HG03097 (cell line): ENCODE measurements around the gene SORL1.

Experiments used
- ATAC-seq: cut with Tn5 transposase; IDR thresholded peaks from one replicate; pipeline ENCODE4 v1.9.1; 2021; ENCODE audit not compliant: unreplicated experiment, low FRiP score

The SORL1 gene

DNA sequence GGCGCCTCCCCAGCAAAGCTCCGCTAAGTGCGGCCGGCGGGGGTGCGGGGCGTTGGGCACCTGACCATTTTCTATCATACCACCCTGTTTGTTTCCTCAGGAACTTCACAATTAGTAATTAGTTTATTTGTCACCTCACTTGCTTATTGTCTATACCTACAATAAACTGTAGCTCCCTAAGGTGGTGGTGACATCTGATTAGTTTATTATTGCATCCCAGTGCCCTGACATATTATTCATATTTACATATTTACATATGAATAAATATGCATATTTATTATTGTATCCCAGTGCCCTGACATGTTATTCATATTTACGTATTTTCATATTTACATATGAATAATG, 24.7 kb upstream of the SORL1 start:
- ATAC-seq, result no peak

DNA sequence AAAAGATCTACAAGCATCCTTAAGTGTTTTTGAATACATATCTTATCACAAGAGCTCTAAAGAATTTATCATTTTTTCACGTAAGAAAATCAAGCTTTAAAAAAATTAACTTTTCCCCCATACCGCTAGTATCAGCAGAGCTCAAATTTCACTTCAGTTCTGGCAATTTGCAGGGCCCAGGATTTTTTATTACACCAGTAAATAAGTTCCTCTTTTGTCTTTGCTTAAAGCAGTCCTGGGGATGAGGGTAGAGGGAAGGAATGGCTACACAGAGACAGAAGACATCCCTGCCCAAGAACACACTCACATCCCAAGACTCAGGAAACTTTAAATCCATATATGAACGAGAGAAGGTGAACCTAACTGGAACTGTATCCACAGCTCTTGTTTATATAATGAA, 22.6 kb upstream of the SORL1 start:
- ATAC-seq, result no peak

DNA sequence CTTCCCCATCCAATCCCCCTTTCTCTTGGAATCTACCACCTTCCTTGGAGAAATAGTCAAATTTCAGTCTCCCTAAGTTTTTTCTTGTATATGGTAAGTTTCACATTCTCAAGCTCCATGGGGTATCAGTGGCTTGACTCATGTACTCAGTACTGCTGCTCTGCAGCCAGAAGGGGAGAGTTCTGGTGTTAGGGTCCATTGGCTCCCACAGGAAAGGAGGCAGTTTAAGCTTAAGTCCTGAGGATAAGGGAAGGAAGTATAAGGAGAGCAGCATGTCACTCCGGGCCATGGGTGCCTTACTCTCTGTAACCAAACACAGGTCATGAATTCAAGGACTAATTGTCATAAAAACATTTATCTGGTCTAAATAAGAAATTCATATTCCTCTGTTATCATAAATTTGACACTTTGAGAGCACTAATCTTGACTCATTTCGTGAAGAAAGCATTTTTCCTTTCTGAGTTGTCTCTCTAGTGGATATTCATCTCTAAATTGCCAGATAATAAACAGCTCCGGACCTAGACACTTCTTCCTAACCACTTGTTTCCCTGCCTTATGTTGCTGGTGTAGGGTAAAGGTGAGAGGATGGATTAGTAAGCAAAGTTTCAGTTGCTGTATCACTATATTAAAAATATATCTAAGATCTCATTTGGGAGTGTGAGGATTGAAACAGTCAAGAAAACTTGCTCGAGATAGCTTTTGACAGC, 20.1 kb upstream of the SORL1 start:
- ATAC-seq, result no peak

DNA sequence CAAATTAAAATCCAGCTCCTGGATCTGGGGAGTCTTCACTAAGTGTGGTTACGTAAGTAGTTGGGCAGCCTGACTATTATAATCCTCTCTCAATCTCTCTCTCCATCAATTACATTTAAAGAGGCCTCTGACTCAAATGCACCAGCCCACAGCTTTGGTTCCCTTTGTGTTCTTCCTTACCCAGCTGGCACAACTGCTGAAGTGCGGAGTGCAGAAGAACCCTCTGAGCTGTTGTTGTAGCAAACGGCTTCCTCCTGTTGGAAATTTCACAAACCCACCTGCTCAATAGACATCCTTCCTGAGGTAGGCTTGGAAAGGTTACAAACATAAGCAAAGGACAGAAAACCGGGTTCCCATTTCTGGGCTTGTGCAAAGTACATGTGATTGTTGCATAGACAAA, 17.0 kb upstream of the SORL1 start:
- ATAC-seq, result no peak

DNA sequence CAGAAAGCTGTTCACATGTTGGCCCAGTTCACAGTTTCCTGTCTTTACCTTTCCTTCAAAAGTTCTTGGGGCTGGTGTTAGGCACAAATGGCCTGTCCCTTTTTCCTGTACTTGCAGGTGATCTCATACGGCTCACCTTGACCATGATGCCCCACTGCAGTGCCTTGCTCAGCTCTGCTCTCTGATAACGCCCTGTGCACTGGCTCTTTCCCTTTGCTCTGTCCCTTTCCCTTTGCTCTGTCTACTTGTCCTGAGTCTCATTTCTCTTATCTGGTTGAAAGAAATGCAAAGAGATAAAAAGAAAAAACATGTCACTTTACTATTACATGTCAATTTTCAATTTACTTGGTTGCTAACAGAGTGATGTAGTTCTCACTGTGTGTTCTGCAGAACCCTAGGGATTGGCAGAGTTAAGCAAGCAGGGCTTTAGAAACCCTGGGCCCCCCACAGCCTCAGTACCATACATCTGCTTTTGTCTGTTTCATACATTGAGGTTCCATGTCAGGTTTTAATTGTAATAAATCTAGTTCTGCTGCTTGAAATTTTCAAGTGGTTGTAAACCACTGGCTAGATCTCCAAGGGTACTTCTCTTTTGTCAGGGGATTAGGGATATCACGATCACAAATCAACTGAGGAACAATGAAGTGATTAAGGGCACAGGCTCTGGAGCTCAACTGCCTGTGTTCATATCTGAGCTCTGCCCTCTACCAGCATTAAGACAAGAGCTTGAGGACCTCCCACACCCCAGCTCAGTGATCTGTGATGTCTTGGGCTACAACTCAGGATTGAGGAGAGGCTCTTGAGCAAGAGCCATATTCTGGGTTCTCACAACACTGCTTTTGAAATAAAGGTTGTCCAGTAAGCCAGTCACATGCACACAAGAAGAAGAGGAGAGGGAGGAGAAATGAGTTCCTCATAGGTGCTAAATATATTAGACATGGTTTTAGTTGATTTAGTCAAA, 16.3 kb upstream of the SORL1 start:
- no peak for ATAC-seq

DNA sequence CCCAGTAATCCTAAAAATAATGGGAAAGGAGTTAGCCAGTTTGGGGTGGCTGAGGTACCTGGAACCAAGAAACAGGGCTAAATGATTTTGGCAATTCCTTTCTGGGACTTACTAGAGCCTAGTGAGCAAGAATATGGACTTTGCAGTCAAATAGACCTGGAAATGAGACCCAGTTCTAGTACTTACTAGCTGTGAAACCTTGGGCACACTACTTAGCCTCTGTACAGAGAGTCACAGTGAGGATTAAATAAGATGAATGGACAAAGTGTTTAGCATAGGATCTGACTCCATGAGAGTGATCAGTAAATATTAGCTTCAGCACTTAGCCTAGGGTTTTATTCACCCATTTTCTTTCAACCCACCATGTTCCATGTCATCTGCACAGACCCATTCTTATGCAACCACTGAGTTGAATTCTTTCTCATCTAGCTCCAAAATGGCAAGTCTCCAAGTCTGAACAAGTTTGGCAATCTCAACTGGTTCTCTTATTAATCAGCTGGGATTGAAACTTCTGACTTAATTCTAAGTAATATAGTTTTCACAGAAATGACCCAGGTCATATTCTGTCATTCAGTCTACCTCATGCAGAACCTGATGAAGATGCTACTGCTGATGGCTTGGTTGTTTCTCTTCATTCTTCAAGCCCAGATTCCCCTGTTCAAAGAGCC, 15.0 kb upstream of the SORL1 start:
- no peak for ATAC-seq

DNA sequence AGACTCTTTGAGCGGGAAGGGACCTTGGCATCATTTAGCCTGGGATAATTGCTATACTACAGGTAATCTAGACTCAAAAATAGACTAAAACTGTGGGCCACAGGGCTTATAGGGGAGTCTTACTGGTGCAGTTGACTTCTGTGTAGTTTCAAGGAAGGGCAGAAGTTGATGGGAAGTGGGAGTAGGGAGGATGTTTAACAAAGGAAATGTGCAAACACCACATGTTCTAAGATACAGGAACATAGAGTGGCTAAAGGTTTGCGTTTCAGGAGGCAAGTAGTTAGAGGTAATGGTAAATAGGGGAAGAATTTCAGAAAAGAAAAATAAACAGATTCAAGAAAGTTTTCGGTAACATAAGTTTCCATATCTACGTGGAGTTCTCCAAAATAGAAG, 14.4 kb upstream of the SORL1 start:
- no peak for ATAC-seq

DNA sequence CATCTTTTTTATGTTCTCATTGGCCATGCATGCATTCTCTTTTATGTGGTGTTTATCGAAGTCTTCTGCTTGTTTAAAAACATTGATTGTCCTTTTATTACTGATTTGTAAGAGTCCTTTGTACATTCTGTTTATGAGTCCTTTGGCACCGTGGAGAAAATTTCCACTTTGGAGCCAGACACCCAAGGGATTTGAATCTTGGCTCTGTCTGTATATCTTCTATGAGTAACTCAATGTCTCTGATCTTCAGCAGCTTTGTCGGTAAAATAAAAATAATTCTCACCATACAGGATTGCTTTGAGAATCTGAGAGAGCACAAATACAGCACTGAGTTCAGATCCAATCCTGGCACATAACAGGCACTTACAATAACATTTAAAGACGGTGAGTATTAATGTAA, 12.8 kb upstream of the SORL1 start:
- no peak for ATAC-seq

DNA sequence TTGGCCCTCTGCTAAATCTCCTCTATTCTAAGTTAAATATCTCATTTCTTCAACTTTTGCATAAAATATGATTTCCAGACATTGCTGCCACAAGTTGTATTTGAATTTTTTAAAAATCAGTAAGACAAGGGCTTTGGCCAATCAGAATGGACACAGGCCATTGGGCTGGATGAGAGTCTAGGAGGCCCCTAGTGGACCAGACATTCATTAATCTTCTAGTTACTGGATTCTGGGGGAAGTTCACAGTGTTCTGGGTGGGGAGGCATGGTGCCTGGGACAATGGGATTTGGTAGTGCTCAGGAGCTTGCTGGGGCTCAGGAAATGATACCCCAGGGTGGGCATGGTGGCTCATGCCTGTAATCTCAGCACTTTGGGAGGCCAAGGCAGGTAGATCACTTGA, 12.4 kb upstream of the SORL1 start:
- ATAC-seq, result no peak

DNA sequence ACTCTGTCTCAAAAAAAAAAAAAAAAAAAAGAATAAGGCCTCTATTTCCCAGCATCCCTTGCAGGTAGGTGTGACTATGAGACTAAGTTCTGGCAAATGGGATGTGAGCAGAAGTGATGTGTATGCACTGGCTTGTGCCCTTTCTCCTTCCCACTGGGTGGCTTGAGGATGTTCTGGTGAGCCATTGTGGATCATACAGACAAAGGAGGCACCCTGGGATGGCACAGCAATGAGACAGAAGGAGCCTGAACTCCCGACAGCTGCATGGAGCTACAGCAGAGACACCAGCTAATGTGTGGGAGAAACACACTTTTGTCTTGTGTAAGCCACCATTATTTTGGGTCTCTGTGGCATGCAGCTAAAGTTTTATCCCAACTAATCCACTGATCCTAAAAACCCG, 10.6 kb upstream of the SORL1 start:
- ATAC-seq, result no peak

DNA sequence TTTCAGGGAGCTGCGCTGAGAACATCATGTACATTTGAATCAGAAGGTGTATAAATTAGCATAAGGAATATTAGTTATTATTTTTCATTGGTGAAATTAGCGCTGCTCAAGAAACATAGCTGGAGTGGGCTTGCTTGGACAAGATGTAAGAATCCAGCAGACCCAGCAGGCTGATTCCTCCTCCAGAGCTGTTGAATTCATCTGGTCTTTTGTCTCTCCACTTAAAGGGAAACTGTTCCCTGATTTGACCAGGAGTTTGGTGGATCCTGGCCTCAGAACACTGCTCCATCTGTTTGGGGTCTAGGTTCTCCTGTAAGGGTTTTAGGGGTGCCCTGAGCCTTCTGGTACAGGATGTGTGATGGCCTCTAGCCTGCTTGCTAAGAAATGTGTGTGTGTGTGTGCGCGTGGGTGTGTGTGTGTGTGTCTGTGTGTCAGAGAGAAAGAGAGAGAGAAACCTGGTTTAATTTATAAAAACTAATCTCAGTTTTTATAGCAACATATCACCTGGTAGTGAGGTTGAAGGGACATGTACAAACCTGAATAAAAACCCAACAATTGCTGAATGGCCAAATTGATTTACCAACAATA, 8.3 kb upstream of the SORL1 start:
- no peak for ATAC-seq

DNA sequence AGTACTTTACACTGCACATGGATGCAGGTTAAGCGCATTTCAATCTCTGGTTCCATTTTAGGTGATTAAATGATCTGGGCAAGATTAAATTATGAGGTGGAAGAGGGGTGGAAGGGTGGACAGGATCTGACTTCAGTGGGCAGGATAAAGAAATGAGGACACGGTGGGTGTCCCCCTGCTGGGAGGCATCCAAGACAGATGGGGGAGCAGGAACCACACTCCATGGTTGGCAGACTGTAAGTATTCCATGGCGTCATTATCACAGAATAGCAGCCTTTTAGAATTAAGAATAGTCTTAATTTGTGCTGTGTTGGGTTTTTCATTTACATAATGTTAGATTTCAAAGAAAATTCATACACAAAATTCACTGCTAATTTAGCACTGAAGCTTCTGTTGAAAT, 7.6 kb upstream of the SORL1 start:
- ATAC-seq, result no peak

DNA sequence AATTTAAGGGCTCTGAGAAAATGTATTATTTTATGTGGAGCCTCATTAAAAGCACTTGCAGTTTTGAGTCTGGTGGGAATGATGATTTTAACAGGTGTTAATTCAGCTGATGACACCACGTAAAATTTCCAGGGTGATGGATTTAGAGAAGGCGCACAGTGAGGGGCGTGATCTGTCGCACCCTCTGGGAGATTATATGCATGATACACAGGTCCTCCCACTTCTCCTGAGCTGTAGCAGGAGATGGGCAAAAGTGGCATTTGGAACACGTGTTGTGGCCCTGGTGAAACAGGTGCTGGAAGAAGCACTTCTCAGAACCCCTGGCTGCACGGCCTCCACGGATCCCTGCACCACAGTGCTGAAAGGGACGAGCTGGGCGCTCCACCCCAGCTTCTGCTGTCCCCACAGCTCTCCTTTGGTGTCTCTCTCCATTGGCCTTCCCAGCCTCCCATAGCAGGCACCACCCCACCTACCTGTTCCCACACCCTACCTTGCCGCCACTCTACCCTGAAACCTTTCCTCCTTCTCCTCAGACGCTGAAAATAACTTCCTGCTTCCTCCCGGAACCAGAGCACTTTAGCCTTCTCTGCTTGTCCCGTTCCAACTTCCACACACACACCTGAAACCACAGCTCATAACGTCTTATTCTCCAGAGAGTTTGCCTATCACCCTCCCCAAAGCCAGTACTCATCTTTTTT, 6.9 kb upstream of the SORL1 start:
- no peak for ATAC-seq

DNA sequence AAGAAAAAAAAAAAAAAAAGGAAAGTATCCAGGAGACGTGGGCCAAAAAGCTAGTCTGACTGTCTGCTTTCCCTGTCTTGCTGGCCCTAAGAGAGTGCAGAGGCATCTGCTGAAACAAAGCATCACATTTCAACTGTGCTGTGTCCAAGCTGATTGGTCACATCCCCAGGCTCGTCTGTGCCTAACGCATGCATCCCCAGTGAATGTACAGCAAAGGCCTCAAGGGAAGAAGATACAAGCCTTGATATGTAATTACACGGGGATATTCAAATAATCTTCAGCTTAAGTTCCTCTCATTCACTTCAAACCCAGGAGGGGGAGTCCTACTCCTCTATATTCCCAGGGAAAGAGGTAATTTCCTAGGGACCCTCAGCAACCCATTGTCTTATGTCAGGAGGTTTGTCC, 5.4 kb upstream of the SORL1 start:
- no peak for ATAC-seq

DNA sequence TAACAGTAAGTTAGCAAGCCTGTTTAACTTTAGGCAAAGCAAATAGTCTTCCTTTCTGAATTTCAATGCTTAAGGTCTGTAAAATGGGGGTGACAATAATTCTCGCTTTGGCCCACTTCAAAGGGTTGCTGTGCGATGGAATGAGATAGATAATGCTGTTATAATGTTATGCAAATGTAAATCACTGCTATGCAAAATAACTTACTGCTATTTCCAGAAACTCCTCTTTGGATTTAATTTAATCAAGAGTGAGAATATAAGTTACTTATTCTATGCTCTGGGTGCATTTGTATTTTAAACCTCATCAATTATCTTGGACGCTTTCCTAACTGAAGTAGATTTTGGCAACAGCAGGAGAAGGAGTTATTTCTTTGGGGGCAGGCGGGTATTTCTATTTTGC, 4.1 kb upstream of the SORL1 start:
- no peak for ATAC-seq

DNA sequence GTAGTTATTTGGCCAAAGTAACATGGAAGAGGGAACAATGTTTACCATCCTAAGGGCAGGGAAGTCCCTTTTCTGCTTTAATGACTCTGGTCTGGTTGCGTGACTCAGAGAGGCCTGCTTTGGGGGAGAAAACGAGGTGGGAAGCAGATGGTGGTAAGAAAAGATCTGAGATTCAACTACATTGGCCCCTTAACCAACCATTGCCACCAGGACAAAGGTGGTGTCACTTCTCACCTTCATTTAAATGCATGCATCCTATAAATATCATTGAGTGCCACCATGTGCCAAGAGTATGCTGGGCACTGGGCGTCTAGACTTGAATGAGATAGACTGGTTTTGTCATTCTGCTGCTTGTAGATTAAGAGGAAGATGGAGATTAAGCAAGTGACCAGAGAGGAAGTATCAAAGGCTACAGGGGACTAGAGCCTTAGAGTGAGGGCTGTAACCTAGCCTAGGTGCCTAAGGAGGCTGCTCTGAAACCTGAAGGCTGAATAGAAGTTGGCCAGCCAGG, 3.6 kb upstream of the SORL1 start:
- no peak for ATAC-seq

DNA sequence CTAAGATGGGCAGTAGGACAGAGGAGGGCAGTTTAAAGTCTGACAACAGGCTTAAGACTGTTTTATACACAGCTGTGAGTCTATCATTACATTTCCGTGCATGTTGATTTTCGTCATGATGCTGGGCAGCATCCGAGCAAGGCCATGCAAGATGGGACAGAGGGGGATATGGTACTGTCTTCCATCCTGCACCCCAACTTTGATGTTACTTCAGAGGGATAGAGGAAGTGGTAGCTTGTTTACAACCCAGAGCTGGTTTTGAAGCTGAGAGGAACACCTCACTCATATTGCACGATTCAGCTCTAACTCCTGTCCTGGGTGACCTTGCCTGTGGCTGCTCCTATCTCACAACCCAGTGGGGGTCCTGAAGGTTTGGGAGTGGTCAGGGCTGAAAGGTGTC, 3.0 kb upstream of the SORL1 start:
- no peak for ATAC-seq

DNA sequence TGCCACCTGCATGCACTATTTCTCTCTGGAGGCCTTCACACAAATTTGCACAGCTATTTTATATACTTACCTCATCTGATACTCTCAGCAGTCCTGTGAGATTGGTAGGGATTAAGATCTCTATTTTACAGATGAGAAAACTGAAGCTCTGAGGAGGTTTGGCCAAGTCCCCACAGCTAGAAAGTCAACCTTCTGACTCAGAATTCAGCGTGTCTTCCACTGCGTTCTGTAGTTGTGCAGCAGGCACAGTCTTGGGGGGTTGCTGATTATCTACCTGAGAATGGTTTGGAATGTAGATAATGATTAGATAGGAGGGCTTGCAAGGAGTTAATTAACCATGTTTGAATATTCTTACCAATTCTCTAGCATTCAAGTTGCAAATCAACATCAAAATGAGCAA, 2.5 kb upstream of the SORL1 start:
- ATAC-seq, result no peak

DNA sequence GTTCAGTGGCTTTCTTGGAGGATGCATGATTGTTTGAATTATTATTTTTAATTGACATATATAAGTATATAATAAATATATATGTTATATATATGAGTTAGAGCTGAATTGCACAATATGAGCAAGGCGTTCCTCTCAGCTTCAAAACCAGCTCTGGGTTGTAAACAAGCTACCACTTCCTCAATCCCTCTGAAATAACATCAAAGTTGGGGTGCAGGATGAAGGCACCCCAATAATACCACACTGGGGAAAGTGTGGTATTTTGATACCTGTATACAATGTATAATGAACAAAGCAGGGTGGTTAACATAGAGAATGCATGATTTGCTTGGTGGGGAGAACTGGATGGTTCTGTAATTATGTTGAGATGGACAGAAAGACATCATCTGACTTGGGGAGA, 1.7 kb upstream of the SORL1 start:
- no peak for ATAC-seq

DNA sequence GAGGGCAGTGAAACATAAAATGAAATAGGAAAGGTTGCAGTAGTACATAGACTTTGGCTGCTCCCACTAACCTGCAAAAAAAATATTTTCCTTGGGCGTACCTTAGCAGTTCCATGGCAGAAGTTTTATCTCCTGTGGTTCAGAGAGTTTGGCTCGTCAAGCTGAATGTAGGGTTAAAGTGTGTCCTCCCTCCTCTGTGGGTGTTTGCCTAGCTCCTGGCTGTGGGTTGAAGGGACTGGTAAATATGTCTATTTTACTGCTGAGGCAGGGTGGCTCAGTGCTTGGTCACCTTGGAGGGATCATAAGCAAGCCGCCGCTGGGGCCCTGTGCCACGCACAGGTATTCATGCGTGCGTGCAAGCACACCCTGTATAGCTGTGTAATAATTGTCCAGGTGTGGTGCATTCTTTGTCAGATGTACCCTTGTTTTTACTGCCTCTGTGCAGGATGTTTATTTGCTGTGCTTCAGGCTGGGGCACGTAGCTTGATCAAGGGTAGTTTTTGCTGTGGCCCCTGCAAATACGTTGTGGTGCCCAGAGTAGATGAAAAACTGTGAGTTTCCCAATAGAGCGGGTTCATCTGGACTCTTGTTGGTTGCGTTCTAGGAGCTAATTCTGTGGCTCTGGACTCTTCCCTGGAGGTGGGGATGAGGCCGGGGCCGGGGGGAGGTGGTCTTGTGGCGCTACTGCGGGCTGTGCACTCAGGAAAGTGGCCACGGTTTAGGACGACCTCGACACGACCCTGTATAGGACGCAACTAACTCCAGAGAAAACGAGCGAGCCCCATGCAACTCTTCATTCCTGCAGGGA, 732 bp upstream of the SORL1 start:
- no peak for ATAC-seq
